GM21526 (cell line): ENCODE data around the gene PSMD5.

Experiments used
- ATAC-seq: cut with Tn5 transposase; IDR thresholded peaks from one replicate; pipeline ENCODE4 v1.9.1; 2021; ENCODE audit warnings: moderate library complexity; ENCODE audit not compliant: unreplicated experiment, low FRiP score

The PSMD5 gene

GRCh38 chr9:120857481-120857880, 14.8 kb upstream of the PSMD5 start:
- ATAC-seq, result no peak

GRCh38 chr9:120856700-120857099, 14.0 kb upstream of the PSMD5 start:
- no peak for ATAC-seq

DNA sequence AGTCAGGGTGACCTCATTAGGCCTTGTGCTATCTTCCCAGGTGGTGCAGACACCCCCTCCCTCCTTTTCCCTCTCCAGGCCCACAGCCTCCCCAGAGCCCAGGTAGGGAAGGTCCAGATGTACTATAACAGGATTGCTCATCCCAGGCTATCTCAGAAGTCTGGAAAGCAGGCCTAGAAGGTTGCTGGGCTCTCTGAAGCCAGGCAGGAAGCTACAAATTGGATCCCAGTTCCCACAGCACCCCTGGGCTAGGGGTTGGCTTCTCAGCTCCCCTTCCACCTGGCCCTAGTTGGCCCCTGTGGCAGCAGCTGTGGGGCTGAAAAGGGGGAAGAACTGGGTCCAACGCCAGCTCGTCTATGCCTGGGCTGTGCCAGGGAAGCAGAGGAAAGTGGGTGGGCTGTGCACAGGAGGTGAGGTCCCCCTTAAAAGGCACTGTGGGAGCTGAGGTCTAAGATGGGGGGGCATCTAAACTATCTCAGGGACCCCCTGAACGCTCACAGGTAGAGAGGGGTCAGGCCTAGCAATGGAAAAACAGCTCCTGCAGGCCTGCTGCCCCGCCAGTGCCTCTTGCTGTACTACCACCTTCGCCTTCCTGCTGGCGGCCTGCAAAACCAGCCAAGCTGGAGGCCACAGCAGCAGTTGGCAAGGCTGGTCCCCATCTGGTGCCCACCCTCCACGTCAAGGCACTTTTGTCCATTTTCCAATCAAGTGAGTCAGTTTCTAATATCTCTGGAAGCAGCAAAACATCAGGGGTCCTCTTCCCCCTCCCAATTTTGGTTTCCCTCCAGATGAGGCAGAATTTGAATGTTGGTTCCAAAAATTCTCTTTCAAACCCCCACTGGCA, 13.3 kb upstream of the PSMD5 start:
- no peak for ATAC-seq

DNA sequence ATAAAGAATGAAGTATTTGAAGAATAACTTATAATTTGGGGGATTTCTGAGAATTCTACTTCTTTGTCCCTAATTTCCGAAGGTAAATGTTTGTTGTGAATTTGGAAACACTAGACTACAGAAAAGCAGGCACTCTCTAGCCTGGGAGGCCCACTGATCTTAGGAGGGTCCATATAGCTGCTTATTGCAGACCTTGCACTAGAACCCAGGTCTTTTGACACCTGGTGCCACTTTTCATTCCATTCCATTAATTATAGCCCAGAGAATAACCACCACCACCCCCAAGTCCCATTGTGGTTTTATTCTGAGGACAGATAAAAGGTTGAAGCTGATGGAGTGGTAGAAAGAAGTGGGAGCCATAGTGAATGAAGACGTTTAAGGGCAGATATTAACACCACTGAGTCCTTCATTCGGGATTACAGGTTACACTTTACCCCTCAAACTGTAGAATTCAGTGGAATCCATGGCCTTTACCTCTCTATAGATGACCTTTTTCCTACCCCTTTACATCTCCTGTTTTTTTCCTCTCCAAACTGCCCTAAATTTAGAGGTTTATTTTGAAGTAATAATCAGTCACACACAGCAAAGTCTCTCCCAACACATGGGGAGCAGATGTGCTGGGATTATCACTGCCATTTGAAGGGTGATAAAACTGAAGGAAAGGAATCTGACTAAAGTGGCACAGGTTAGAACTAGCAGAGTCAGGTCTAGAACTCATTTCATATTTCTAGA, 12.0 kb upstream of the PSMD5 start:
- ATAC-seq, result no peak

DNA sequence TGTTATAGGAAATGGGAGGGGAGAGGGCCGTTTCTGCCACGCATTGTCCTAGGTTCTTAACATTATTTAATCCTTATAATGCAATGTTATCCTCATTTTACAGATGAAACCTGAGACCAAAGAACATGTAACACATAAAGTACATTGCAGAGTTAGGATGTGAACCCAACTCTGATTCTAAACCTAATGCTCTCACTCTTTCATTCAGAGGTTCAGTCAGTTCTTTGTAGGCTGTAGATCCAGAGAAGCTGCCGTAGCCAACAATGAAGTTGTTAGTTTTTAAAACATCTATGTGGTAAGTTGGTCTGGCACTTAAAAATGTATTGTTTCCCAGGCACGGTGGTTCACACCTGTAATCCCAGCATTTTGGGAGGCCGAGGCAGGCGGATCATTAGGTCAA, 10.5 kb upstream of the PSMD5 start:
- no peak for ATAC-seq

DNA sequence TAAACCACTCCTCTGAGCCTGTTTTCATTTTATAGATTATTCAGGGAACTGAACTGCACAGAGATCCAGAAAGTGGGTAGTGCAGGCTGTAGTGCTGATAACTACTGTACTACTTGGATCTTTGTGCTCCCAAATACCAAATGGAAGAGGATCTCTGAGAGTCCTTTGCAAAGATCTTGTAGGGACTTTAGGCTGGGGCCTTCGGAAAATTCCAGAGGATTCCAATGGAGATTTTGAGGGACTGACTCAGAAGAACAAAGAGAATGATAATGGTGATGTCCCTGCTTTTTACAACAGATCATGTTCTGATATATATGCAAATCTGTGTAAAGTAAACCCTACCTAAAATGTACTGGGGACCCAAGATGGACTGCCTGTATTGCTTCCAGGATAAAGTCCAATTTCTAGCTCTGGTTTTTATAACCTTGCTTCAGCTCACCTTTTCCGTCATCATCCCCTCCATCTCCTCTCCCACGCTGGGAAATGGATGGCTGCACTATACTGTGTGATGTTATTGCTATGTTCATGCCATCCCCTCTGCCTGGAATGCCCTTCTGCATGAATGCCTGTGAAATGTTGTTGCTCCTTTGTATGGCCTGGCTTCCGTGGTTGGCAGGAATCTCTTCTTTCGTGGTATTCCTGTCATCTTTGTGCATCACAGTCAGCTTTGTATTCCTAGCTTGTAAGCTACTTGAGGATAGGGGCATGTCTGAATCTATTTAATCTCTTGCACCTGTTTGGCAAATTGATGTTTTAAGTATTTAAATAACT, 9.7 kb upstream of the PSMD5 start:
- no peak for ATAC-seq

GRCh38 chr9:120851449-120851848, 8.7 kb upstream of the PSMD5 start:
- ATAC-seq, result no peak

- ATAC-seq, result no peak
These were observed 7.6 kb upstream of the PSMD5 start for GRCh38 chr9:120850315-120850714.

DNA sequence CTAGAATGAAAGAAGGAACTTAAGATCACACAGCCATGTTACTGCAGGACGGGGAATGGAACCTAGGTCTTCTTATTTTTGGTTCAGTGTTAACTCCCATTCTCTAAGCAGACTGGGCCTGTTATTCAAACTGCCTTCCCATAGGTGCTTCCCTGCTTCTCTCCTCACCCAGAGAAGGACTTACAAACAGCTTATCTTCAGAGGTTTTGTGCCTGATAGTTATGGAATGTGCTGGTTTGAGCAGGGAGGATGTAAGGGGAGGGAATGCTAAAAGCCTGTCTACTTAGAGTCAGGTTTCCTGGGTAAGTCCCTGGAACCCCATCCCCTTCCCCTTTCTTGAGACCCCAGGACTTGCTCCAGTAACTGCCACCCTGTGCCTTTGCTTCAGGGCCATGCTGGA, 4.2 kb upstream of the PSMD5 start:
- ATAC-seq, result no peak

GRCh38 chr9:120846251-120846889, 3.6 kb upstream of the PSMD5 start:
- no peak for ATAC-seq

DNA sequence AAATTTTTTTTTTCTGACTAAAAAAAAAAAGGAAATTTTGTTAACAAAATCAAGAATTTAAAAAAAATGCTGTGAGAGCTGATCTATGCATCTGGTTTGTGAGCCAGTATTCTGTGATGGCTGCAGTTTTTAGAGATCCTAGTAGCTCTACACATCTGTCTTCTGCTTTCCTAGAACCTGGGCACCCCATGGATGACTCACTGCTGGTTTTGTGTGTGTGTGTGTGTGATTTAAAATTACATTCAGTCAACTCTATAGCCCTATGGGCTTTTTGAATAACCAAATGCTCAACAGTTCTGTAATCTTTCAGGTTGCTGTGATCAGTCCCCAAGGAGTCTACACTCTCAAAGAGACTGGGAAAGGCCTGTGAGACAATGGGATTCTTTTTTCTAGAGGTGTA, 2.5 kb upstream of the PSMD5 start:
- ATAC-seq, result no peak

GRCh38 chr9:120841930-120842684, 615 bp downstream of the PSMD5 start:
- ATAC-seq, result peak; percentile 6

DNA sequence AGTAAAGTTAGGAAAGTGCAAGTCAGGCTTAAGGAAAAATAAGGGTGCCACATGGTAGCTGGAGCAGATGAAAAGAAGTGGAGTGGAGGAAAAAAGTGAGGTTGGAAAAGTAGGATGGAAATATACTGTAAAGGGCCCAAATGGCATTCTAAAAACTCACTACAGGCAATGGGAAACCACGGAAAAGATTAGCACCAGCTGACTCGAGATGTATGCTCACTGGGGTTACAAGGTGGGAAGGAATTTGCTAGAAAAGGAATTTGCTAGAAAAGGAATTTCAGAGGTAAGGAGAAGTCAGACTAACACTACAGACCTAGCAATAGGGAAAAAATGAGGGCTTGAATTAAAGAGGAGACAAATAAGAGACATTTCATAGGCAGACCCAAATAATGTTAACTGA, 3.6 kb downstream of the PSMD5 start:
- no peak for ATAC-seq

DNA sequence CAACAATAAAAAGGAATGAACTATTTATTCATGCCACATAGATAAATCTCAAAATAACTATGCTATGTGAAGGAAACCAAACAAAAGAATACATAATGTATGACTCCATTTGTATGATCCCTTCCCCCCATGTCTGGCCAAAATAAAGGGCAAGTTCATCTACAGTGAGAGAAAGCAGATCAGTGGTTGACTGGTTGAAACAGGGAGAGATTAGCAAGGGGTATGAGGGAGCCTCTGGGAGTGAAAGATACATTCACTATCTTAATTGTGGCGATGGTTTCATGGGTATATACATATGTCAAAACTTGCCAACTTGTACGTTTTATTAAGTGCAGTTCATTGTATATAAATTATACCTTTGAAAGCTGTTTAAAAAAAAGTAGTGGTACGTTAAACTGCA, 4.8 kb downstream of the PSMD5 start:
- ATAC-seq, result no peak

DNA sequence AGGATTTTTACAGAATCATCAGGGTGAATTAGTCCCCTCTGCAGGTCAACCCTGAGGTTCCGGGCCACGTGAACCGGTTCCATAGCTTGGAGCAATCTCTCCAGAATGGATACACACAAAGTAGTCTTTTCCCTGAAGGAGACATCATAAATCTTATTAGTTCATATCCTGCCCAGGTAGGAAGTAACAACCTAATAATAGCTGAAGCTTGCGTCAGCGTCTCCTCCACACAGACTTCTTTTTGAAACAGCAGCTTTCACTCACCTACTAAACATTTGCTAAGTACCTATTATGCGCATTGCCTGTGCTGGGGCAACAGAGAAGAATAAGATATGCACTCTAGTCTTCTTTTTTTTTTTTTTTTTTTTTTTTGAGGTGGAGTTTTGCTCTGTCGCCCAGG, 9.4 kb downstream of the PSMD5 start:
- ATAC-seq, result no peak

GRCh38 chr9:120832807-120833206, 9.9 kb downstream of the PSMD5 start:
- no peak for ATAC-seq

- ATAC-seq, result no peak
These were observed 11.9 kb downstream of the PSMD5 start for GRCh38 chr9:120830865-120831264.

- no peak for ATAC-seq
These were observed 12.6 kb downstream of the PSMD5 start for GRCh38 chr9:120830151-120830550.

- ATAC-seq, result no peak
These were observed 13.1 kb downstream of the PSMD5 start for GRCh38 chr9:120829650-120830049.

- no peak for ATAC-seq
These were observed 22.6 kb downstream of the PSMD5 start for GRCh38 chr9:120820095-120820494.
